Measurements from ENCODE around the gene ABCC1. TPM values are rescaled to one million over a fixed set of nuclear protein-coding genes. Genes with fewer than 3 reads are reported as not detected.
A peak's percentile ranks its signal among the peaks of the same experiment; 100 is the strongest.

Gene ABCC1
- total and polyA plus RNA-seq, 4 donors, result 12.4 to 41.5 (median 31.3) TPM

- DNase-seq (peak; percentile 84 to 95 (median 95)), ATAC-seq (ENCODE audit: insufficient read depth, low FRiP score) (no peak)
- Histone ChIP-seq H3K4me1 (ENCODE audit: control insufficient read depth in 5 of 5, insufficient read depth in 5 of 5, low read length in 5 of 5) (peaks cover 0 to 36% (median 21%) of the 10 kb centered on the region in 5 donors), H3K27ac (ENCODE audit: low read depth in 1 of 2, low read length in 1 of 2) (peak overlapping the region in 1 of 2 donors; percentile 41), H3K9me3 (ENCODE audit: control insufficient read depth in 4 of 4, insufficient read depth in 3 of 4, low read length in 3 of 4) (no peaks in the 10 kb centered on the region), H3K27me3 (ENCODE audit: control insufficient read depth in 3 of 3, insufficient read depth in 3 of 3, low read length in 2 of 3) (no peaks in the 10 kb centered on the region), H3K4me3 (no peak overlapping the region), H3K9ac (ENCODE audit: insufficient read depth in 1 of 2, low read length in 2 of 2) (peak overlapping the region in 1 of 2 donors; percentile 24), H3K36me3 (ENCODE audit: control insufficient read depth in 4 of 4, insufficient read depth in 4 of 4, low read length in 4 of 4) (peaks cover 2 to 30% (median 9%) of the 10 kb centered on the region in 4 donors)
- 66 to 78% methylated on average over 9 of the region's 9 CpGs for WGBS, 2 donors
- TF ChIP-seq, protein P1, sequence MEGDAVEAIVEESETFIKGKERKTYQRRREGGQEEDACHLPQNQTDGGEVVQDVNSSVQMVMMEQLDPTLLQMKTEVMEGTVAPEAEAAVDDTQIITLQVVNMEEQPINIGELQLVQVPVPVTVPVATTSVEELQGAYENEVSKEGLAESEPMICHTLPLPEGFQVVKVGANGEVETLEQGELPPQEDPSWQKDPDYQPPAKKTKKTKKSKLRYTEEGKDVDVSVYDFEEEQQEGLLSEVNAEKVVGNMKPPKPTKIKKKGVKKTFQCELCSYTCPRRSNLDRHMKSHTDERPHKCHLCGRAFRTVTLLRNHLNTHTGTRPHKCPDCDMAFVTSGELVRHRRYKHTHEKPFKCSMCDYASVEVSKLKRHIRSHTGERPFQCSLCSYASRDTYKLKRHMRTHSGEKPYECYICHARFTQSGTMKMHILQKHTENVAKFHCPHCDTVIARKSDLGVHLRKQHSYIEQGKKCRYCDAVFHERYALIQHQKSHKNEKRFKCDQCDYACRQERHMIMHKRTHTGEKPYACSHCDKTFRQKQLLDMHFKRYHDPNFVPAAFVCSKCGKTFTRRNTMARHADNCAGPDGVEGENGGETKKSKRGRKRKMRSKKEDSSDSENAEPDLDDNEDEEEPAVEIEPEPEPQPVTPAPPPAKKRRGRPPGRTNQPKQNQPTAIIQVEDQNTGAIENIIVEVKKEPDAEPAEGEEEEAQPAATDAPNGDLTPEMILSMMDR (IDR thresholded peaks at IDR 0.05; ENCODE audit: control extremely low read depth, extremely low read depth), result no peak
These were observed 143.7 kb downstream of the ABCC1 start for GRCh38 chr16:16092925-16093627.

- H3K9ac ChIP-seq (ENCODE audit: insufficient read depth in 1 of 2, low read length in 2 of 2), result no peak overlapping the region
- H3K27me3 ChIP-seq (ENCODE audit: control insufficient read depth in 3 of 3, insufficient read depth in 3 of 3, low read length in 2 of 3), result no peaks in the 10 kb centered on the region
- ATAC-seq (ENCODE audit: insufficient read depth, low FRiP score) (no peak), DNase-seq (no peak)
- peaks cover 0 to 34% (median 19%) of the 10 kb centered on the region in 5 donors for H3K4me1 ChIP-seq (ENCODE audit: control insufficient read depth in 5 of 5, insufficient read depth in 5 of 5, low read length in 5 of 5)
- no peaks in the 10 kb centered on the region for H3K9me3 ChIP-seq (ENCODE audit: control insufficient read depth in 4 of 4, insufficient read depth in 3 of 4, low read length in 3 of 4)
- H3K27ac ChIP-seq (ENCODE audit: low read depth in 1 of 2, low read length in 1 of 2), result peak overlapping the region in 1 of 2 donors; percentile 41
- H3K36me3 ChIP-seq (ENCODE audit: control insufficient read depth in 4 of 4, insufficient read depth in 4 of 4, low read length in 4 of 4), result peaks cover 2 to 30% (median 9%) of the 10 kb centered on the region in 4 donors
- 82 to 83% methylated on average over 11 of the region's 11 CpGs for WGBS, 2 donors
- TF ChIP-seq, protein P1 (IDR thresholded peaks at IDR 0.05; ENCODE audit: control extremely low read depth, extremely low read depth), result no peak
- H3K4me3 ChIP-seq, result no peak overlapping the region
These were observed 144.4 kb downstream of the ABCC1 start for GRCh38 chr16:16093628-16094332.

DNA sequence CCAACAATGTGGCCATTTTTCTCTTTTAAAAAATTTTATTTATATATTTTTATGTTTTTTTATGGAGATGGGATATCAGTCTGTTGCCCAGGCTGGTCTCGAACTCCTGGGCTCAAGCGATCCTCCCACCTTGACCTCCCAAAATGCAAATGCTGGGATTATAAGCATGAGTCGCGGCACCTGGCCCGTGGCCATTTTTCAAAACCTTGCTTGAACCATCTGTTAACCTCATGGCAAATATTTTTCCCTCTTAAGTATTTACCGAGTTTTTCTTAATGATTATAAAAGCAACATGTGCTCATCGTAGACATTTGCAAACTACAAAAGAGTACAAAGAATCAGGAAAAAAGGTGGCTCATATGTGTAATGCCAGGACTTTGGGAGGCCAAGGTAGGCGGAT lies 146.2 kb downstream of the ABCC1 start:
- Histone ChIP-seq H3K27me3 (ENCODE audit: control insufficient read depth in 3 of 3, insufficient read depth in 3 of 3, low read length in 2 of 3) (no peaks in the 10 kb centered on the region), H3K9ac (ENCODE audit: insufficient read depth in 1 of 2, low read length in 2 of 2) (no peak overlapping the region), H3K4me1 (ENCODE audit: control insufficient read depth in 5 of 5, insufficient read depth in 5 of 5, low read length in 5 of 5) (peaks cover 0 to 31% (median 19%) of the 10 kb centered on the region in 5 donors), H3K36me3 (ENCODE audit: control insufficient read depth in 4 of 4, insufficient read depth in 4 of 4, low read length in 4 of 4) (peaks cover 2 to 19% (median 6%) of the 10 kb centered on the region in 4 donors), H3K4me3 (no peak overlapping the region), H3K9me3 (ENCODE audit: control insufficient read depth in 4 of 4, insufficient read depth in 3 of 4, low read length in 3 of 4) (no peaks in the 10 kb centered on the region), H3K27ac (ENCODE audit: low read depth in 1 of 2, low read length in 1 of 2) (peak overlapping the region in 1 of 2 donors; percentile 40)
- no peak for DNase-seq
- TF ChIP-seq, protein P1 (IDR thresholded peaks at IDR 0.05; ENCODE audit: control extremely low read depth, extremely low read depth), result no peak
- WGBS, 2 donors, result 79 to 88% methylated on average over 8 of the region's 8 CpGs
- ATAC-seq (ENCODE audit: insufficient read depth, low FRiP score), result no peak

Measured in lung (tissue), 12 donors.